Stimulated activated CD8-positive, alpha-beta memory T cell treated with anti-CD3 and anti-CD28 coated beads, Interleukin-7, amount 100 ng/mL, for 24 hours (primary cell): ENCODE data around the gene FCMR.

Experiments
- DNase-seq: peaks from one replicate; pipeline ENCODE4 v3.0.0-alpha.2; 2020; ENCODE audit warnings: low read depth

FCMR gene

GRCh38 chr1:206921772-206922265 is at the start of gene FCMR:
TSS of gene FCMR (minus strand) at chr1:206921941. CDS start at chr1:206921854, 87 bp downstream.
- DNase-seq, result no peak

DNA sequence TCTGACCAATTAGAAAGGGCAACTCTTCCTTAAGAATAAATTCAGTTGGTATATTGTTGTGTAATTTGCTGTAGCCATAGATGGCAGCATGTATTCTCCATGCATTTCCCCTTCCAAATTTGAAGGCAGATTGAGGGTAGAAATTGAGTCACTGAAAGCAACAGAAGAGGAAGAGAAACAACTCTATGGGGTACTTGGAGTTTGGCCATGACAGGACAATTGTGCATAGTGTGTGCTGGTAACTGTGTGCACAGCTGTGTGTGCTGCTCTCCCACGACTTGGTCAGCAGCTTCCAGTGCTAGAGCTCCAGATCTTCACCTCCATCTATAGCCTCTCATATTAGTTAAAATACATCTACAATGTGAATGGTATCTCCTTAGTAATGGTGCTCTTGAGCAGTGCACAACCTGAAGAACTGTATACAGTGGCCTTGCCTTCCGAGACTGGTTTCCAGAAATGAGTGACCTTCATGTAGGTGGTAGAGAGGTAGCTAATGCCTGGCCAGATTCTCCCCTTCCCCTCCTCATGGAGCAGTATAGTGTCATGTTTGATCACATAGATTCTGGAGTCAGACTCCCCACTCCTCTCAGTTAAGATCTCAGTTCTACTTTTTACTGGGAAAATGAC is 49.4 kb upstream of the FCMR start:
- no peak for DNase-seq

DNA sequence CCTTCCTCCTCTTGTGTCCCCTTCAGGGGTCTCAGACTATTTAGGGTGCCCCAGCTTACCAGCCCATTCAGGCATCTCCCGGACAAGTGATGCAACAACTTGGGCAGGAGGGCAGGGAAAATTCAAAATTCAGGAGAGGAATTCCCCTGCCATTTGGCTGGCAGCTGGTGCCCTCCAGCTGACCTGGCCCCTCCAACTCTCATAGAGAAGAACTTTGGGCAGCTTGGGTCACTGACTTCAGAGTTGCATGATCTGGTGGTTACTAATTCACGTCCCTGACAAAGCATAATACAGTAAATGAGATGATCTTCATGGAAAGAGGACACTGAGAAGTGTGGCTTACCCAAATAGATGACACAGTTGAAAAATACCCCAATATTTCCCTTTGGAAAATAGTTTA is 48.7 kb upstream of the FCMR start, which contains the start of gene FCAMR:
FCAMR (minus strand) TSS at position 15 of the 400 bp plus-strand sequence. CDS start 335 bp downstream, outside the sequence.
- no peak for DNase-seq

GRCh38 chr1:206969090-206969489 is 47.3 kb upstream of the FCMR start:
- no peak for DNase-seq

- no peak for DNase-seq
Observed at GRCh38 chr1:206967096-206967849, 45.5 kb upstream of the FCMR start.

GRCh38 chr1:206965781-206966180 is 44.0 kb upstream of the FCMR start:
- no peak for DNase-seq

DNA sequence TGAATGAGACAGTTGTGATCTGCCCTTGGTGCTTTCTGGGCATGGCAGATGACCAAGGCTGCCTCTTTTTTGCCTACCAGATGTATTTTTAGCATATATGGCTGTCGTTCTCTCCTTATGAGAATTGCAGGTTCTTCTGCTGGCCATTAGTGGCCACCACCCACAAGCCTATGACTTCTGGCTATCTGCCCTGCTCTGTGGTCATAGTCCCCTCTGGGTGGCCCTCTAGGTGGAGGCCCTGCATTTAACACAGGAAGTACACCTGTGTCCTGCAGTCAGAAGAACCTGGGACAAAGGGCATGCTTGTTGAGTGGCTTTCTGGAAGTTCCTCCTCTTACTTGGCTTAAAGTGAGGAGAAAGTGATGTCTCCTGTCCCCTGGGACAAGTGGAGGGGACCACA is 42.0 kb upstream of the FCMR start:
- no peak for DNase-seq

- DNase-seq, result no peak
Observed at GRCh38 chr1:206963119-206963712, 41.5 kb upstream of the FCMR start.

DNA sequence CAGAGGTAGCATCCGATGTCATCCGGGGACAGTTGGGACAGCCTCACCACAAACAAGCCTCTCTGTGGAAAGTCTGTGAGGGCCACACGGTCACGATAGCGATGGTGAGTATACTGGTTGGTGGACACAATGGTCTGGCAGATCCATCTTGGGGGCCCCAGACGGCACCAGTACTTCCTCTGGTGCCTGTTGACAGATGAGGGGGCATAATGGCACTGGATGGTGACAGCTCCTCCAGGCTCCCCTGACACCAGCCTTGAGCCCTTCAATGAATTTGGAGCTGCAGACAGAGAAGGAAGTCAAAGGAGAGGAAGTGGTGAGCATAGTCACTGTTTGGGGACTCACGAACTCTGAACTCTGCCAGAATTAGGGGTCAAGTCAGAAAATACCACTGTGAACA is 40.5 kb upstream of the FCMR start:
- no peak for DNase-seq

DNA sequence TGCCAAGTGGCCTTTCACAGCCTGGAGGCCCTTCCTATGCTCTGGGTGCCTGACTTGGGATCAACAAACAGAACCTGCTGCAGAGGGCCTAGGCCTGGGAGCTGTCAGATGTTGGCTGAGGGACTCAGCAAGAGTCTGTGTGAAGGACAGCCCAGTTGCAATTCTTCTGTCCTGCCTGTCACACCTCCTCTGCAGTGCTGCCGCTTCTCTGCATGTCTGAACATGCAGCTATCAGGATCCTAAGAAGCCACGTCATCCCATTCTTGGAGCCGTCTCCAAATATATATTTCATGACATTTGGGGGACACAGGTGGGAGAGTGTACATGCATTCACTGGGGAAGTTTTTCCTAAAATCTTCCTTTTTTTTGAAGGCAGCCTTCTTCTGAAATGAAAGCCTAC is 39.9 kb upstream of the FCMR start:
- DNase-seq, result no peak

DNA sequence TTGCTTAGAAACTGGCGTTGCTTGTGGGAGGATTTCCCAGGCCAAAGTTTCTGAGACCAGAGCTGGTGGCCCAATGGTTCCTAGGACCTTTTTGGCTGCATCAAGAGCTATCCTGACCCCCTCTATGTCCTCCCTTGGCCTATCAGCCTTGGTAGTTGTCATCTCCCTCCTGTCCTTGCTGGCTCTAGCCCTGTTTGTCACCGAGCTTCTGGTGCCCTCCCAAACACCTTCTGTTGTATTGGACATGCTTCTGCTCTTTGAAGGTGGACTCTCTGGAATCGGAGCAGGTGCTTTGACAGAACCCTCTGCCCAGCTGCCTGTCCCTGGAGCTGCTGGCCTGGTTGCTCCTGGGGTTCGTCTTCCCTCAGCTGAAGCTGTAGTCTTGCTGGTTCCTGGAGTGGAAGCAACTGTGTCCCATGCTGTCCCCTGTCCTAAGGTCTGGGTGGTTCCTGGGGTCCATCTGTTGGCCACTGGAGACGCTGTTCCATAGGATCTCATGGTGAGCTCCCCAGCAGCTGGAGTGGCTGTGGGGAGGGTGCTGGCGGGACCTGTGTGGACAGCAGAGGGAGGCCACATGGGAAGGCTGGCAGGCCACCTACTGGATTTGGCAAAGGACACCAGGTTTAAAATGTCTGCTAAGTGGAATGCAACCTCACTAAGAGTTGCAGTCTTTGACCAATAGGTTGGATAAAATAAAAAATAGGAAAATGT is 39.1 kb upstream of the FCMR start:
- no peak for DNase-seq

DNA sequence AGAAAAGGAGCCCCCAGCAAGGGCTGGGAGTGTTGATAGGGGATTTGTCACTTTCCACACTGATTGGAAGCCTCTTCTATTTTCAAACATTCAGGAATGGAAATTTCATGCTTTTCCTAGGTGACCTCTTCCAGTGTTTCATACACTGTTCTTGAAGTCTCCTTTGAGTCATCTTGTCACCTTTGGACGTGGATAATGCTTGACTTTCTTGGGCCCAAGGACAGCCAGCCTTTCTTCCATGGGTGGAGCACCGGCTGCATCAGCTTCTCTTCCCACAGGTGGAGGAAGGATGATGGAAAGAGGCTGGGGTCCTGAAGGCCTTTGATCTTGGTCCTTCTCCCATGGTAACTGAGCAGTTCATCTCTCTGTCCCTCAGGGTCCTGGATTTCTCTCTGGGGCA is 36.4 kb upstream of the FCMR start:
- no peak for DNase-seq

DNA sequence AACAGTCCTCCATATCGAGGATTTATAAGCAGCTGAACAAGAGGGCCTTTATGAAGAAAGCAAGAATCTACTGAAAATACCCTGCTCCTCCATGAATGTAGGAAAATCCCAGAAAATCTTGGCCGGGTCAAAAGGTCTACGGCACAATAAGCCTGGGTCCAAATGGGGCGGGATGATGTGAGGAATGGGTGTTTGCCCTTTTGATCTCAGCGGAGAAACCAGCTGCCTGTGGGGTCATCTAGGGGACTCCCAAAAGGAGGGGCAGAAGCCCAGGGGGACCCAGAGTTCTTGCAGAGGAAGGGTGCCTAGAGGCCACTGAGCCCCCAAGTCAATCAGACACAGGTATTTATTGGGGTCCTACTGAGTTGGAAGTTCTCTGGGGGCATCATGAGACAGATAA is 35.9 kb upstream of the FCMR start:
- DNase-seq, result no peak

- DNase-seq, result no peak
Observed at GRCh38 chr1:206955476-206956451, 34.0 kb upstream of the FCMR start.

- DNase-seq, result no peak
Observed at GRCh38 chr1:206954459-206955342, 33.0 kb upstream of the FCMR start.

DNA sequence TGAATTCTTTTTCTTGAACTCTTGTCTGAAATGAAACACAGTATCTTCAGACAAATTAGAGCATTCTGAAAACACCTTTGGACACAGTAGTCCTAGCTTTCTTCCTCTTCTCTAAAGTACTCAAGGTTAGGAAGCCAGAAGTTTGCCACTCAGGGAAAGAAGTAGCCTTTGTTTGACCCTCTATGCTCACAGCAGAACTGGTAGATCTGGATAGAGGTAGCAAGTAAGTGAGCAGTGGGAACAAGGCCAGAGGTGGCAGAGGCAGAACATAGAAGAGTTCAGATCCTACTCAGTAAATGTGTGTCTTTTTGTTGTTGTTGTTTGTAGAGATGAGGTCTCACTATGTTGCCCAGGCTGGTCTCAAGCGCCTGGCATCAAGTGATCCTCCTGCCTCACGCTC is 31.9 kb upstream of the FCMR start:
- DNase-seq, result no peak

- no peak for DNase-seq
Observed at GRCh38 chr1:206953126-206953525, 31.4 kb upstream of the FCMR start.

DNA sequence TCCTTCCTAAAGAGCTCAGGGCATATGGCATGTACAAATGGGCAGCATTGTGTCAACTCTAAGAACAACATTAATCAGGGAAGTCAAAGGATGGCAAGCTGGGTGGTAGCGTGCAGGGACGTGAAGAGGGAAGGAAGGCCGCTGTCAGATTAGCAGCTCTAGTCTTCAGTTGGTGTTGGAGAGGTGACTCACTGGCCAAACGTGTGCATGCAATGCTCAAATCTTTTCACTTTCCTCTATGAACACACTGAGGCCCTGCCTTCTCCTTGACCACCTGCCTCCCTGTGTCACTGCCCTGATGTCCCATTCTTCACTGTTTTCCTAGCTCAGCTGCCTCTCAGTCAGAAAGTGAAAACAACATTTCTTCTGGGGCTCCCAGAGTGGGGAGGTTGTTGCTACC is 30.4 kb upstream of the FCMR start:
- DNase-seq, result no peak

DNA sequence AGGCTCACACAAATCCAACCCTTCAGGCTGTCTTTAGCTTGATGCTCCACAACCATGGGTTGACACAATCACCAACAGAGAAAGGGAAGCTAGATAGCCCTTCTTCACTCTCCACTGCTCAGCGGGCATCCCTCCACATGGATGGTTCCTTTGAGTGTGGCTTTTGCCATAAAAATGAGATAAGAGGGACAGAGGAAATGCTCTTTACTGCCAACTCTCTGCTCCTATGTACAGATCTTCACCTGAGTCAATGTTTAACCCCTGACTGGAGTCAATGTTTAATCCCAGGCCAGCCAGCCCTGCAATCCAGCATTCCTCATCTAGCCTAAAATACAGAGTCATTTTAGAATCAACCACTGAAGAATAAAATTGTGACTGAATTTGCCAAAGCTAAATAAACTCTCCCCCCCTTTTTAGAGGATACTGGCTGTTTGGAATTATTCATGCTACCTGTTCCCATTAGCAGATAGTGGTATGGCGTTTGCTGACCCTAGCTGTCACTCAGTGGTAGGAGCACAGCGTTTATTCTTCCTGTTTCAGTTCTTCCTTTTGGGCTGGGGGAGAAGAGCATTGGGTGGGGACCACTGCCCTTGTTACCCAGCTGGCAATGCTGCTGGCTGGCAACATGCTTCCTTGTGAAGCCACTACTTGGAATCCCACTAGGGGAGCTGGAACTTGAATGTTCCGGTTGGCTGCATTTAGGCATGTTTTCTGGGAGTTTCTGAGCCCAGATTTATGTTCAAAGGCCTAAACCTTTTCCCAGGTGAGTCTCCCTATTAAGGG is 29.8 kb upstream of the FCMR start:
- DNase-seq, result no peak
